Measurements from ENCODE around the gene SYNDIG1.

SYNDIG1 gene

GRCh38 chr20:24469116-24469893 lies at the start of gene SYNDIG1:
Gene SYNDIG1 (plus strand): TSS chr20:24469629. CDS start chr20:24543098, 73,469 bp downstream.
- DNase-seq, result peak; percentile 13

- DNase-seq, result no peak
Observed at GRCh38 chr20:24419786-24420185, 49.6 kb upstream of the SYNDIG1 start.

GRCh38 chr20:24420567-24420966 lies 48.9 kb upstream of the SYNDIG1 start:
- no peak for DNase-seq

- no peak for DNase-seq
Observed at GRCh38 chr20:24421071-24421470, 48.4 kb upstream of the SYNDIG1 start.

- no peak for DNase-seq
Observed at GRCh38 chr20:24422091-24422760, 47.2 kb upstream of the SYNDIG1 start.

- no peak for DNase-seq
Observed at GRCh38 chr20:24423390-24424313, 45.8 kb upstream of the SYNDIG1 start.

GRCh38 chr20:24425523-24426135 lies 43.8 kb upstream of the SYNDIG1 start:
- no peak for DNase-seq

- DNase-seq, result no peak
Observed at GRCh38 chr20:24431279-24432045, 38.0 kb upstream of the SYNDIG1 start.

- no peak for DNase-seq
Observed at GRCh38 chr20:24432046-24432442, 37.4 kb upstream of the SYNDIG1 start.

- DNase-seq, result no peak
Observed at GRCh38 chr20:24436160-24436559, 33.3 kb upstream of the SYNDIG1 start.

- no peak for DNase-seq
Observed at GRCh38 chr20:24437196-24438082, 32.0 kb upstream of the SYNDIG1 start.

- no peak for DNase-seq
Observed at GRCh38 chr20:24438331-24438730, 31.1 kb upstream of the SYNDIG1 start.

- DNase-seq, result no peak
Observed at GRCh38 chr20:24439737-24440387, 29.6 kb upstream of the SYNDIG1 start.

GRCh38 chr20:24441661-24442060 lies 27.8 kb upstream of the SYNDIG1 start:
- no peak for DNase-seq

- no peak for DNase-seq
Observed at GRCh38 chr20:24442909-24443308, 26.5 kb upstream of the SYNDIG1 start.

- no peak for DNase-seq
Observed at GRCh38 chr20:24443436-24443835, 26.0 kb upstream of the SYNDIG1 start.

- no peak for DNase-seq
Observed at GRCh38 chr20:24444526-24445190, 24.8 kb upstream of the SYNDIG1 start.

- DNase-seq, result no peak
Observed at GRCh38 chr20:24445510-24446170, 23.8 kb upstream of the SYNDIG1 start.

GRCh38 chr20:24446811-24447210 lies 22.6 kb upstream of the SYNDIG1 start:
- no peak for DNase-seq

All from activated CD4-positive, alpha-beta T cell treated with anti-CD3 and anti-CD28 coated beads for 48 hours (primary cell).